ENCODE measurements around the gene EXO5. TPM values are rescaled to one million over a fixed set of nuclear protein-coding genes. Genes with fewer than 3 reads are reported as not detected.

EXO5 gene
- total RNA-seq, 4 donors from 2014 or later, result 0.95 to 3.1 (median 1.7) TPM

DNA sequence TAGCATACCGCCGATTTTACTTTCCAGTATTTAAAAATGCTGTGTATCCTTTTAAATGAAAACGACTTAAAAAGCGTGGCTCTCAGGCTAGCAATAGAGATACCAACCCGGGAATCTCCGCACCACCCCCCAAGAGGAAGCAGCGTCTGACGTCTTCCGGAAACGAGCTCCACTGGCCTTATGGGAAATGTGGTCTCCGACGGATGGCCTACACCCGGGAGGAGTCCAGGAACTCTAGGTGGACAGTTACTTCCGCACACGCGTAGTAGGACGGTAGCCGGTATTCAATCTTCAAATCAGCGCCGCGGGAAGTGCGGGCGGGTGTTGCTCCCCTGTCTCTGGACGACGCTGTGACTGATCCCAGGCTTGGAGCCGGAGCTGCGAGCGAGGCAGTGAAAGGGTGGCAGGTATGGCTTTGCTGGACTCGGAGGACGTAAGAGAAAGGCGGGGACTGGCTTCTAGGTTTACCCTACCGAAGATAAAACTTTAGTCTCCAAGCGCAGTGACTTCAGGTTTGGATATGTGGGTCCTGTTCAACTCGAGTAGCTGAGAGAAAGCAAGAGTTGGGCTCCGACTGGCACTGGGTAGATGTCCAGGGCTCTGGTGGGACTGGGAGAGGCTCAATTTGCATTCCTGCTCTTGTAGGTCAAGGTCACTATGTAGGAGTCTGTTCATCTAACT lies 23.0 kb downstream of the EXO5 start, which contains the start of gene ZNF684:
TSS of gene ZNF684 (plus strand) at position 257 of the 681 bp plus-strand sequence. CDS start 1,530 bp downstream, outside the sequence.
- peak in 1 of 2 donors; percentile 21 for TF ChIP-seq POLR2A (IDR thresholded peaks at IDR 0.05)
- TF ChIP-seq, protein P1, sequence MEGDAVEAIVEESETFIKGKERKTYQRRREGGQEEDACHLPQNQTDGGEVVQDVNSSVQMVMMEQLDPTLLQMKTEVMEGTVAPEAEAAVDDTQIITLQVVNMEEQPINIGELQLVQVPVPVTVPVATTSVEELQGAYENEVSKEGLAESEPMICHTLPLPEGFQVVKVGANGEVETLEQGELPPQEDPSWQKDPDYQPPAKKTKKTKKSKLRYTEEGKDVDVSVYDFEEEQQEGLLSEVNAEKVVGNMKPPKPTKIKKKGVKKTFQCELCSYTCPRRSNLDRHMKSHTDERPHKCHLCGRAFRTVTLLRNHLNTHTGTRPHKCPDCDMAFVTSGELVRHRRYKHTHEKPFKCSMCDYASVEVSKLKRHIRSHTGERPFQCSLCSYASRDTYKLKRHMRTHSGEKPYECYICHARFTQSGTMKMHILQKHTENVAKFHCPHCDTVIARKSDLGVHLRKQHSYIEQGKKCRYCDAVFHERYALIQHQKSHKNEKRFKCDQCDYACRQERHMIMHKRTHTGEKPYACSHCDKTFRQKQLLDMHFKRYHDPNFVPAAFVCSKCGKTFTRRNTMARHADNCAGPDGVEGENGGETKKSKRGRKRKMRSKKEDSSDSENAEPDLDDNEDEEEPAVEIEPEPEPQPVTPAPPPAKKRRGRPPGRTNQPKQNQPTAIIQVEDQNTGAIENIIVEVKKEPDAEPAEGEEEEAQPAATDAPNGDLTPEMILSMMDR (IDR thresholded peaks at IDR 0.05 in 4 of 5, conservative IDR thresholded peaks at IDR 0.05 in 1 of 5), result no peak
- H3K4me1 ChIP-seq, result peaks cover 11 to 19% of the 10 kb centered on the region in 2 donors
- no peaks in the 10 kb centered on the region for H3K9me3 ChIP-seq
- intact Hi-C loops (cut with DNase I; ENCODE audit: low total_unique reads), result no loop called here
- H3K36me3 ChIP-seq, result no peaks in the 10 kb centered on the region
- H3K4me3 ChIP-seq, result peak within 1 kb of the TSS; percentile 59 to 80 (median 74)
- DNase-seq (peak; percentile 85 to 86), ATAC-seq (peak; percentile 100)
- in situ Hi-C loops (cut with MboI; ENCODE audit: low sequenced_read_pairs in 4 of 4), result no loop called here
- peaks cover 0 to 5% (median 0%) of the 10 kb centered on the region in 3 donors for H3K27me3 ChIP-seq
- H3K27ac ChIP-seq, result peak within 1 kb of the TSS; percentile 77 to 89 (median 86)

DNA sequence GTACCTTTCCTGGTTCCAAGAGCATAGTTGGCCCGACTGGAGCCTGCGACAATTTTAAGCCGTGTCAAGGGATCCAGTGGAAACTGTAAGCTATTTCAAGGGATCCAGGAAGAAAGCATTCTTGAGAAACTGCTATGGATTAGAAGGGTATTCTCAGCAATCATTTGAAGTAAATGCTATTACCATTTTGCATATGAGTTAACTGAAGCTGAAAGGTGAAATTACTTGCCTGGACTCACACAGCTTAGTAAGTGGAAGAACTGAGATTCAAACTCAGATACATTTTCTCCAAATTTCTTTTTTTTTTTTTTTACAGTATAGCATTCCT lies 23.5 kb downstream of the EXO5 start:
- Histone ChIP-seq H3K9me3 (no peaks in the 10 kb centered on the region), H3K4me1 (peaks cover 11 to 19% of the 10 kb centered on the region in 2 donors), H3K4me3 (peak overlapping the region; percentile 59 to 80 (median 74)), H3K36me3 (no peaks in the 10 kb centered on the region), H3K27ac (peak overlapping the region; percentile 77 to 89 (median 86)), H3K27me3 (peaks cover 0 to 5% (median 0%) of the 10 kb centered on the region in 3 donors)
- no peak for ATAC-seq
- TF ChIP-seq, protein P1 (IDR thresholded peaks at IDR 0.05 in 4 of 5, conservative IDR thresholded peaks at IDR 0.05 in 1 of 5), result no peak
- TF ChIP-seq POLR2A (IDR thresholded peaks at IDR 0.05), result no peak
- in situ Hi-C loops (cut with MboI; ENCODE audit: low sequenced_read_pairs in 4 of 4), result no loop called here
- intact Hi-C loops (cut with DNase I; ENCODE audit: low total_unique reads), result no loop called here
- DNase-seq, result no peak

DNA sequence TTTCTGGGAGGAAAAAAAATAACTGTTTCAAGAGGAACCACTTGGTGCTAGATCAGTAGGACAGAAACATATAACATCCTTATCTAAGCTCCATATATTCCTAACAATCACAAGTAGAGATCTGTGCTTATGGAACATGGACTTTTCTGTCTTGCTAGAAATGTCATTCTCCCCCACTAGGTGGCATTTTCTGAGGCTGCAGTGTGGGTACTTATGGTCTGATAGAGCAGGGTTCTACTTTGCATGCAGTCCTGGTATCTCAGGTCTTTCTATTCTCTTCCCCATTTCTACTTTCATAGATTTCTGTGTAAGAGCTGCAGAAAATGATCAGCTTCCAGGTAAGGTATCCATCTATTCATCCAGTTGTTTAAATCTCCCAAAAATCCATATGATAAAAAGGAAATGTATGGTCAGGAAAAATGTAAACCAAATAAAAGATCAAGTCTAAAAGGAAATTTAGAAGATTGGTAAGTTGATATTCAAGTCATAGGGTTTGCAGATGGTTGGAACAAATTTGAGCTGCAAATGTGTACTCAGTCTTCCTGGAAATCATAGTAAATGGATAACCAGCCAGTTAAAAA lies 24.4 kb downstream of the EXO5 start:
- Histone ChIP-seq H3K4me1 (peaks cover 11 to 19% of the 10 kb centered on the region in 2 donors), H3K27me3 (peaks cover 0 to under 1% (median 0%) of the 10 kb centered on the region in 3 donors), H3K4me3 (no peak overlapping the region), H3K36me3 (no peaks in the 10 kb centered on the region), H3K27ac (no peak overlapping the region), H3K9me3 (no peaks in the 10 kb centered on the region)
- no peak for ATAC-seq
- intact Hi-C loops (cut with DNase I; ENCODE audit: low total_unique reads) (no loop called here), in situ Hi-C loops (cut with MboI; ENCODE audit: low sequenced_read_pairs in 4 of 4) (no loop called here)
- TF ChIP-seq, protein P1 (IDR thresholded peaks at IDR 0.05 in 4 of 5, conservative IDR thresholded peaks at IDR 0.05 in 1 of 5), result peak in 3 of 5 experiments; percentile 22 to 52 (median 23)
- TF ChIP-seq POLR2A (IDR thresholded peaks at IDR 0.05), result no peak
- no peak for DNase-seq

DNA sequence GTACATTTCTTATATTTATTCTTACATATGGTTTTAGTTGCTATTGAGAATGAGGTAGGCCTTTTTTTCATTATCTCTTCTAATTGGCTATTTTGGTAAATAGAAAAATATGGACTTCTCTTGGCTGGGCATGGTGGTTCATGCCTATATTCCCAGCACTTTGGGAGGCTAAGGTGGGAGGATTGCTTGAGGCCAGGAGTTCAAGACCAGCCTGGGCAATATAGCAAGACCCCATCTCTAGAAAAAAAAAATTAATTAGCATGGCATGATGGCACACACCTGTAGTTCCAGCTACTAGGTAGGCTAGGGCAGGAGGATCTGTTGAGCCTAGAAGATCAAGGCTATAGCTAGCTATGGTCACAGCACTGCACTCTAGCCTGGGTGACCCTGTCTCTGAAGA lies 26.0 kb downstream of the EXO5 start:
- DNase-seq (no peak), ATAC-seq (no peak)
- TF ChIP-seq POLR2A (IDR thresholded peaks at IDR 0.05), result no peak
- H3K27ac ChIP-seq, result no peak overlapping the region
- H3K36me3 ChIP-seq, result no peaks in the 10 kb centered on the region
- in situ Hi-C loops (cut with MboI; ENCODE audit: low sequenced_read_pairs in 4 of 4) (no loop called here), intact Hi-C loops (cut with DNase I; ENCODE audit: low total_unique reads) (no loop called here)
- no peaks in the 10 kb centered on the region for H3K9me3 ChIP-seq
- H3K4me3 ChIP-seq, result no peak overlapping the region
- peaks cover 11 to 19% of the 10 kb centered on the region in 2 donors for H3K4me1 ChIP-seq
- H3K27me3 ChIP-seq, result no peaks in the 10 kb centered on the region

DNA sequence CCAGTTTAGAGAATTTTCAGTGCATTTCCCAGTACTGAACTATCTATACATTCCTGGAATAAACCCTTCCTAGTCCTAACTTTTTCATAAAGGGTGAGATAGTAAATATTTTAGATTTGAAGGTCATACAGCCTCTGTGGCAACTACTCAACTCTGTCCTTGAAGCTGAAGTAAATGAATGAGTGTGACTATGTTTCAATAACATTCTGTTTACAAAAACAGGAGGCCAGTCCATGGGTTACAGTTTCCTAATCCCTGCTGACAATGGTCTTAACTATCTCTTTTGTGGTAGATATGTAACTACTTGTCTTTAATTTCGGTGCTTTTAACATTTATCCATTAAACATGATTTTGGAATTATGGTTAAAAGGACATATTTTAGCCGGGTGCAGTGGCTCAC lies 27.2 kb downstream of the EXO5 start:
- Histone ChIP-seq H3K27ac (no peak overlapping the region), H3K9me3 (no peaks in the 10 kb centered on the region), H3K4me3 (no peak overlapping the region), H3K4me1 (peaks cover 11 to 17% of the 10 kb centered on the region in 2 donors), H3K36me3 (no peaks in the 10 kb centered on the region), H3K27me3 (no peaks in the 10 kb centered on the region)
- intact Hi-C loops (cut with DNase I; ENCODE audit: low total_unique reads), result no loop called here
- no peak for TF ChIP-seq POLR2A (IDR thresholded peaks at IDR 0.05)
- TF ChIP-seq, protein P1 (IDR thresholded peaks at IDR 0.05 in 4 of 5, conservative IDR thresholded peaks at IDR 0.05 in 1 of 5), result no peak
- DNase-seq, result no peak
- in situ Hi-C loops (cut with MboI; ENCODE audit: low sequenced_read_pairs in 4 of 4), result no loop called here
- no peak for ATAC-seq

Data from gastrocnemius medialis (tissue), 4 donors.